Coronary artery (tissue), 2 donors: Measurements from ENCODE around the gene INTS3.
"Not testable (repeated sequence)": the region's sequence is repeated elsewhere in the genome, so short reads cannot be mapped to it uniquely, and the experiment has no call there.

Experiments used
- DNase-seq: peaks from one replicate; pipeline ENCODE4 v3.0.0-alpha.2; 2017; ENCODE audit warnings: low spot score
- H3K27ac ChIP-seq, 2 donors: fragments of 200-600 bp; sonication (generic); one replicate each; pipeline ENCODE4 v1.5.1; 2016 to 2019
- H3K4me3 ChIP-seq: fragments of 200-600 bp; sonication (generic); 2 replicates; pipeline ENCODE4 v1.5.1; 2016; ENCODE audit warnings: mild to moderate bottlenecking, moderate library complexity
- CTCF ChIP-seq: fragments of 200-600 bp; sonication (generic); IDR thresholded peaks from one replicate; pipeline ENCODE4 v1.5.1; 2019; ENCODE audit warnings: antibody characterized with exemption

INTS3 gene

DNA sequence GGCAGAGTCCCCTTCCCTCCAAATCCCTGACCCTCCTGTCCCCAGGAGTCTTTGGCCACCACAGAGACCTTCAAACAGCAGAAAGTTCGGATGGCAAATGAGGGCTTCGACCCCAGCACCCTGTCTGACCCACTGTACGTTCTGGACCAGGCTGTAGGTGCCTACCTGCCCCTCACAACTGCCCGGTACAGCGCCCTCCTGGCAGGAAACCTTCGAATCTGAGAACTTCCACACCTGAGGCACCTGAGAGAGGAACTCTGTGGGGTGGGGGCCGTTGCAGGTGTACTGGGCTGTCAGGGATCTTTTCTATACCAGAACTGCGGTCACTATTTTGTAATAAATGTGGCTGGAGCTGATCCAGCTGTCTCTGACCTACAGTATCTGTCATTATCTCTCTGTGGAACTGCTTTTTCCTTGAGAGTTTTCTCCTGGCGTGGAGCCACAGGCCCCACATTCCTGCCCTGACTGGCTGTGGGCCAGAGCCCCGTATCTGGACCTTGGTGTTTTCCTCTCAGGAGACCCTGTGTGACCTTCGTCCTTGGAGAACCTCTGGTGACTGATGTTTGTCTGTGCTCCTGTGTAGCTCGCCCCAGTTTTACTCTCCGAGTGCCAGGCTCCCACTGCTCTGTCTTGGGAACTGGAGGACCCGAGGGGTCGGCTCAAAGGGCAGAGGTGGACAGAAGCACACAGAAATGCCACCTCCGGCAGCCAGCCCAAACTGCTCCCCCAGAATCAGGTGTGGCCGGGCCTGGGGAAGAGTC, 52.1 kb downstream of the INTS3 start:
- no peak for DNase-seq
- H3K27ac ChIP-seq = peak overlapping the region in 1 of 2 donors; percentile 13
- TF ChIP-seq CTCF = no peak
- H3K4me3 ChIP-seq = no peak overlapping the region

DNA sequence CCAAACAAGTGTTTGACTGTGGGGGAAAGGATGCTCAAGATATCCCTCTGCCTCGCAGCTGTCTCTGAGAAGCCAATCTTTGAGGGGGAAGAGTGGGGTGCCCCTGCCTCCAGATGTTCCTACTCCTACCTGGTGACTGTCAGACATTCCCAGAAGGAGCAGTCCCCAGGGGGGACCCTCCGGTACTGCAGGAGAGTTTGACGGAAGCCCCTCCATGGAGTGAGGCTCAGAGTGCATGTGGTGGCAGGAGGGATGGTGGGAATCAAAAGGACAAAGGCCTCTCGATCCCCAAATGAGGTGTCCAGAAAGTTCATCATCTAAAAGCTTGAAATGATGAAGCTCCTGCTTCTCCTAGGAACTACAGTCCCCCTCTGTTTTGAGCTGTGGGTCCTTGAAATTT, 52.7 kb downstream of the INTS3 start:
- H3K27ac ChIP-seq = peak overlapping the region in 1 of 2 donors; percentile 13
- H3K4me3 ChIP-seq = no peak overlapping the region
- no peak for TF ChIP-seq CTCF
- DNase-seq = no peak

DNA sequence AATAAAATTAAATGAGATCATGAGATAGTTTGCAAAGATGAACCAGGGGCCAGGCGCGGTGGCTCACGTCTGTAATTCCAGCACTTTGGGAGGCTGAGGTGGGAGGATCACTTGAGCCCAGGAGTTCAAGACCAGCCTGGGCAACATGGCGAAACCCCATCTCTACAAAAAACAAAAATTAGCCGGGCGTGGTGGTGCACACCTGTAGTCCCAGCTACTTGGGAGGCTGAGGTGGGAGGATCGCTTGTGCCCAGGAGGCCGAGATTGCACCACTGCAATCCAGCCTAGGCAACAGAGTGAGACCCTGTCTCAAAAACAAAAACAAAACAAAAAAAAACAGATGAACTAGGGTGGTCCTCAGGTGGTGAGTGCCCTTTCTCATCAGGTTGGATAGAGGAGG, 54.8 kb downstream of the INTS3 start:
- H3K27ac ChIP-seq = peak overlapping the region; percentile 88 to 97
- DNase-seq = not testable (repeated sequence)
- peak overlapping the region; percentile 69 for H3K4me3 ChIP-seq

DNA sequence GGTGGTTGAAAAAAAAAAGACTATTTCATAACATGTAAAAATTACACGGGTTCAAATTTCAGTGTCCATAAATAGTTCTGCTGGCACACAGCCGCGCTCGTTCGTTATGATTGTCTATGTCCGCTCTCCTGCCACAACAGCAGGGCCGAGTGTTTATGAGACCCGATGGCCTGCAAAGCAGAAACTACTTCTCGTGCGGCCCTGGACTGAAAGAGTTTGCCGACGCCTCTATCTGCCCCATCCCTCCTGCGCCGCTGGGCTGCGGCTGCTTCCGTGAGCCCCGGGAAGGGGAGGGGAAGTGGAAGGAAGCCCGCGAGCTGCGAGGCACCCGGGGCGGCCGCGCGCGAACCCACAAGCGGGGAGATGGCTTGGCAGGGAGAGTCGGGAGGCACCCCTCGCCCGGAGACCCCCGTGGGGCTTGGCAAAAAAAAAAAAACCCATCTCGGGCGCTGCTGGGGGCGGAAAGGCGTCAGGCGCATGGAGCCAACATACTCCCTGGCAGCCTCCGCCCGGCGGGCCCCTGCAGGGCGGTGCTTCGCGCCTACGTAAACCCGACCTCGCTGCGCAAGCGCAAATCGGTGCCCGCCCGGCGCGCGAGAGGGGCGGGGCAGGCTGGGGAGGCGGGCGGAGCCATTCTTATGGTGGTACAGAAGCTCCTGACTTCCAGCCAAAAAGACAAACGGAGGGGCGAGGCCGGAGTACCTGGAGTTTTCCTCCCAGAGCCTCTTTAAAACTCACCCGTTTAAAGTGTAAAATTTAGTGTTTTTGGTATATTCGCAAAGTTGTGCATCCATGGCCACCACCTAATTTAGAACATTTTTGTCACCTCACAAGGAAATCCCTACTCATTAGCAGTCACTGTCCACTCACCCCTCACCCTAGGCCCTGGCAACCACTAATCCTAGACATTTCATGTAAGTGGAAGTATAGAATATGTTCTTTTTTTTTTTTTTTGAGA, 55.7 kb downstream of the INTS3 start:
- no peak for TF ChIP-seq CTCF
- peak overlapping the region; percentile 69 for H3K4me3 ChIP-seq
- peak; percentile 95 for DNase-seq
- peak overlapping the region; percentile 88 to 97 for H3K27ac ChIP-seq

- DNase-seq = no peak
- no peak overlapping the region for H3K4me3 ChIP-seq
- H3K27ac ChIP-seq = no peak overlapping the region
- TF ChIP-seq CTCF = no peak
Observed at GRCh38 chr1:153786038-153786790, 58.4 kb downstream of the INTS3 start.

DNA sequence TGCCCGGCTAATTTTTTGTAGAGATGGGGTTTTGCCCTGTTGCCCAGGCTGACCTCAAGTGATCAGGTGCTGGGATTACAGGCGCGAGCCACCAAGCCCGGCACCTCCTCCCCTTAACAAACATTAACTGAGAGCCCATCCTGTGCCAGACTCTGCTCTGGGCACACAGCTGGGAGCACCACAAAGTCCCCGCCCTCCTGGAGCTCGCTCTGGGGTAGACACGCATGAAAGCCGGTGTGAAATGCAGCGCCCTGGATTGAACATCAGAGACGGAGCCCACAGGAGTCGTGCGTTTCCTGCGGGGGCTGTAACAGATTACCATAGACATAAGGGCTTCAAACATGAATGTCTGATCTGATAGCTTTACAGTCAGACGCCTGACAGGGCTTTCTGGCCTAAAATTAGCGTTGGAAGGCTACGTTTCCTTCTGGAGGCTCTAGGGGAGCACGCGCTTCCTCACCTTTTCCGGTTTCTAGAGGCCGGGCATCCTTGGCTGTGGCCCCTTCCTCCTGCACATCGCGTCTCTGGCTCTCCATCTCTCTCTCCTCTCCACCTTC, 61.7 kb downstream of the INTS3 start:
- peak overlapping the region; percentile 64 for H3K4me3 ChIP-seq
- peak overlapping the region; percentile 87 to 96 for H3K27ac ChIP-seq
- peak; percentile 77 for DNase-seq
- TF ChIP-seq CTCF = no peak
